Fibroblast of mammary gland (primary cell): Measurements from ENCODE around the gene FIG4.

Experiments
- DNase-seq: peaks from one replicate; pipeline ENCODE4 v3.0.0-alpha.2; 2010; ENCODE audit warnings: low read depth
- H3K4me3 ChIP-seq: 2 replicates; pipeline ENCODE4 v1.5.1; 2011; ENCODE audit warnings: low read depth, mild to moderate bottlenecking, low read length, moderate library complexity; ENCODE audit not compliant: control insufficient read depth
- CTCF ChIP-seq: conservative IDR thresholded peaks from 2 replicates; pipeline ENCODE4 v1.5.1; 2011; ENCODE audit warnings: low read depth, low read length, inconsistent platforms; ENCODE audit not compliant: control insufficient read depth, insufficient read depth

The FIG4 gene

GRCh38 chr6:109790131-109790530, 99.0 kb downstream of the FIG4 start:
- DNase-seq: peak; percentile 60
- TF ChIP-seq CTCF: no peak
- H3K4me3 ChIP-seq: no peak overlapping the region

- TF ChIP-seq CTCF: peak; percentile 11
- no peak overlapping the region for H3K4me3 ChIP-seq
- peak; percentile 86 for DNase-seq
Observed at GRCh38 chr6:109791301-109791700, 100.2 kb downstream of the FIG4 start.

- peak; percentile 27 for DNase-seq
- no peak for TF ChIP-seq CTCF
- no peak overlapping the region for H3K4me3 ChIP-seq
Observed at GRCh38 chr6:109793021-109793420, 101.9 kb downstream of the FIG4 start.

GRCh38 chr6:109793792-109794191, 102.7 kb downstream of the FIG4 start:
- no peak overlapping the region for H3K4me3 ChIP-seq
- TF ChIP-seq CTCF: no peak

GRCh38 chr6:109794201-109794923, 103.3 kb downstream of the FIG4 start:
- no peak overlapping the region for H3K4me3 ChIP-seq
- DNase-seq: peak; percentile 96
- TF ChIP-seq CTCF: no peak

More at GRCh38 chr6:109793792-109794191, 102.7 kb downstream of the FIG4 start:
- DNase-seq: peak; percentile 99

- TF ChIP-seq CTCF: no peak
- DNase-seq: peak; percentile 53
- no peak overlapping the region for H3K4me3 ChIP-seq
Observed at GRCh38 chr6:109795994-109796555, 105.0 kb downstream of the FIG4 start.
